Measurements from ENCODE around the gene GREB1L. TPM values are rescaled to one million over a fixed set of nuclear protein-coding genes. Genes with fewer than 3 reads are reported as not detected.

The GREB1L gene
- total and polyA plus RNA-seq, 2 donors from 2014 or later = 0.79 TPM; not detected in 1

- H3K36me3 ChIP-seq (ENCODE audit: control insufficient read depth in 2 of 3, insufficient read depth in 3 of 3, low read length in 3 of 3) = no peaks in the 10 kb centered on the region
- H3K4me3 ChIP-seq (ENCODE audit: low read length in 3 of 3) = no peak overlapping the region
- no peaks in the 10 kb centered on the region for H3K9me3 ChIP-seq (ENCODE audit: control insufficient read depth in 2 of 3, insufficient read depth in 1 of 3, low read length in 3 of 3)
- FAIRE-seq (no peak), DNase-seq (peak in 3 of 5 donors; percentile 53 to 88 (median 72))
- H3K4me1 ChIP-seq (ENCODE audit: control insufficient read depth in 2 of 3, insufficient read depth in 2 of 3, low read depth in 1 of 3, low read length in 3 of 3) = peaks cover 0 to 2% (median 0%) of the 10 kb centered on the region in 3 donors
- intact Hi-C loops (cut with DNase I) = no loop called here
- H3K9ac ChIP-seq (ENCODE audit: low read length in 3 of 3) = no peak overlapping the region
- no peak for TF ChIP-seq CTCF (IDR thresholded peaks at IDR 0.05; ENCODE audit: borderline replicate concordance, extremely low read depth, insufficient read depth)
- H3K27ac ChIP-seq (ENCODE audit: low read depth in 2 of 2, low read length in 2 of 2) = no peak overlapping the region
- H3K27me3 ChIP-seq (ENCODE audit: control insufficient read depth, insufficient read depth, low read length) = no peaks in the 10 kb centered on the region
These were observed 22.6 kb downstream of the GREB1L start for GRCh38 chr18:21264651-21265050.

GRCh38 chr18:21265971-21266673, 24.1 kb downstream of the GREB1L start:
- peaks cover 0 to 2% (median 0%) of the 10 kb centered on the region in 3 donors for H3K4me1 ChIP-seq (ENCODE audit: control insufficient read depth in 2 of 3, insufficient read depth in 2 of 3, low read depth in 1 of 3, low read length in 3 of 3)
- no peak for TF ChIP-seq CTCF (IDR thresholded peaks at IDR 0.05; ENCODE audit: borderline replicate concordance, extremely low read depth, insufficient read depth)
- H3K36me3 ChIP-seq (ENCODE audit: control insufficient read depth in 2 of 3, insufficient read depth in 3 of 3, low read length in 3 of 3) = no peaks in the 10 kb centered on the region
- H3K4me3 ChIP-seq (ENCODE audit: low read length in 3 of 3) = no peak overlapping the region
- DNase-seq (no peak), FAIRE-seq (no peak)
- no peaks in the 10 kb centered on the region for H3K27me3 ChIP-seq (ENCODE audit: control insufficient read depth, insufficient read depth, low read length)
- no peaks in the 10 kb centered on the region for H3K9me3 ChIP-seq (ENCODE audit: control insufficient read depth in 2 of 3, insufficient read depth in 1 of 3, low read length in 3 of 3)
- no peak overlapping the region for H3K27ac ChIP-seq (ENCODE audit: low read depth in 2 of 2, low read length in 2 of 2)
- H3K9ac ChIP-seq (ENCODE audit: low read length in 3 of 3) = no peak overlapping the region
- intact Hi-C loops (cut with DNase I) = no loop called here

- no peak for DNase-seq
These were observed 25.4 kb downstream of the GREB1L start for GRCh38 chr18:21267400-21267799.

More at GRCh38 chr18:21267400-21267799, 25.4 kb downstream of the GREB1L start:
- Histone ChIP-seq H3K9me3 (ENCODE audit: control insufficient read depth in 2 of 3, insufficient read depth in 1 of 3, low read length in 3 of 3) (no peaks in the 10 kb centered on the region), H3K36me3 (ENCODE audit: control insufficient read depth in 2 of 3, insufficient read depth in 3 of 3, low read length in 3 of 3) (no peaks in the 10 kb centered on the region), H3K27me3 (ENCODE audit: control insufficient read depth, insufficient read depth, low read length) (no peaks in the 10 kb centered on the region), H3K27ac (ENCODE audit: low read depth in 2 of 2, low read length in 2 of 2) (no peak overlapping the region), H3K9ac (ENCODE audit: low read length in 3 of 3) (no peak overlapping the region), H3K4me3 (ENCODE audit: low read length in 3 of 3) (no peak overlapping the region), H3K4me1 (ENCODE audit: control insufficient read depth in 2 of 3, insufficient read depth in 2 of 3, low read depth in 1 of 3, low read length in 3 of 3) (peaks cover 0 to 2% (median 0%) of the 10 kb centered on the region in 3 donors)
- intact Hi-C loops (cut with DNase I) = no loop called here
- FAIRE-seq = no peak
- TF ChIP-seq CTCF (IDR thresholded peaks at IDR 0.05; ENCODE audit: borderline replicate concordance, extremely low read depth, insufficient read depth) = no peak
